K562 (cell line): ENCODE measurements around the gene RNF144A. TPM values are rescaled to one million over a fixed set of nuclear protein-coding genes. Genes with fewer than 3 reads are reported as not detected.

Experiments used
- AFF4 ChIP-seq: sonication (generic); formaldehyde crosslinking; IDR thresholded peaks from 2 replicates; pipeline ENCODE4 v1.8.0; 2023; ENCODE audit warnings: mild to moderate bottlenecking, missing genetic modification reagents
- E2F6 ChIP-seq, 2 experiments: IDR thresholded peaks; 2 replicates each; pipeline ENCODE4 v1.6.1; 2011; ENCODE audit warnings: borderline replicate concordance in 1 of 2, control low read depth in 1 of 2, low read depth in 1 of 2, low read length in 1 of 2, mild to moderate bottlenecking in 1 of 2, mixed read lengths in 1 of 2, moderate library complexity in 1 of 2; ENCODE audit not compliant: insufficient read depth in 1 of 2, insufficient read length in 1 of 2, poor library complexity in 1 of 2, severe bottlenecking in 1 of 2; ENCODE audit errors: extremely low read depth in 1 of 2
- PTBP1 ChIP-seq: fragments of 200-400 bp; formaldehyde crosslinking; IDR thresholded peaks from 2 replicates; pipeline ENCODE4 v1.6.1; 2017; ENCODE audit warnings: low read depth, low read length
- RBM17 ChIP-seq: fragments of 200-400 bp; formaldehyde crosslinking; IDR thresholded peaks from 2 replicates; pipeline ENCODE4 v1.6.1; 2017; ENCODE audit warnings: low read depth, mild to moderate bottlenecking, low read length, borderline replicate concordance
- polyA plus RNA-seq, 8 experiments: library from polyadenylated mRNA; depleted of rRNA in 4 of 8; stranded (reverse) in 5 of 8; unstranded in 3 of 8; fragments of >200 nt; fragmentation: Nextera tagmentation in 2 of 8; fragmentation: Illumina TruSeq in 1 of 8; extraction: Ambion mirVana in 2 of 8; extraction: Trizol in 1 of 8; gene quantifications; 2 replicates each; pipeline versions ENCODE4 v1.2.1 to v1.2.3, GENCODE V29; 2011 to 2014; ENCODE audit warnings: inconsistent platforms in 1 of 8, missing spikeins in 1 of 8
- total RNA-seq, 7 experiments: library from RNA; depleted of rRNA in 6 of 7; stranded (reverse); fragments of >200 nt in 6 of 7; fragmentation: Illumina TruSeq in 2 of 7; extraction: Trizol in 2 of 7; gene quantifications; 2 replicates each; pipeline versions ENCODE4 v1.2.1 to v1.2.3, GENCODE V29; 2011 to 2021; ENCODE audit warnings: low replicate concordance in 1 of 7
- TF ChIP-seq, protein P1 (sequence below): sonication (generic); formaldehyde crosslinking; IDR thresholded peaks from 2 replicates; pipeline ENCODE4 v1.8.0; 2022; ENCODE audit warnings: mild to moderate bottlenecking, missing genetic modification reagents

The RNF144A gene
- total and polyA plus RNA-seq, 9 of the 15 experiments (the other 6 are each of a cell fraction or from before 2014, with no cell fraction given): 0.96 to 11.3 (median 6.2) TPM

GRCh38 chr2:7016148-7016547 lies 98.9 kb downstream of the RNF144A start (continued):
- TF ChIP-seq, protein P1, sequence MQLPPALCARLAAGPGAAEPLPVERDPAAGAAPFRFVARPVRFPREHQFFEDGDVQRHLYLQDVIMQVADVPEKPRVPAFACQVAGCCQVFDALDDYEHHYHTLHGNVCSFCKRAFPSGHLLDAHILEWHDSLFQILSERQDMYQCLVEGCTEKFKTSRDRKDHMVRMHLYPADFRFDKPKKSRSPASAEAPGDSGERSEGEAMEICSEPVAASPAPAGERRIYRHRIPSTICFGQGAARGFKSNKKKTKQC (CRISPR knock-in tag): no peak
- TF ChIP-seq AFF4 (CRISPR knock-in tag) (no peak), E2F6 (IDR thresholded peaks at IDR 0.05; ENCODE audit: borderline replicate concordance in 1 of 2, extremely low read depth in 1 of 2, insufficient read depth in 1 of 2, insufficient read length in 1 of 2, low read depth in 1 of 2, low read length in 1 of 2, poor library complexity in 1 of 2, severe bottlenecking in 1 of 2) (no peak), RBM17 (no peak), PTBP1 (no peak)
